ENCODE results near the gene HYAL1.
A peak's percentile ranks its signal among the peaks of the same experiment; 100 is the strongest.
"Not testable (repeated sequence)": the region's sequence is repeated elsewhere in the genome, so short reads cannot be mapped to it uniquely, and the experiment has no call there.

HYAL1 gene

GRCh38 chr3:50316657-50317242 lies 13.4 kb upstream of the HYAL1 start:
- peak; percentile 37 for DNase-seq

GRCh38 chr3:50314816-50315215 lies 11.4 kb upstream of the HYAL1 start:
- DNase-seq = no peak

GRCh38 chr3:50314342-50314741 lies 11.0 kb upstream of the HYAL1 start:
- DNase-seq = no peak

GRCh38 chr3:50312041-50312440 lies 8.7 kb upstream of the HYAL1 start:
- not testable (repeated sequence) for DNase-seq

GRCh38 chr3:50304601-50305000 lies 1.2 kb upstream of the HYAL1 start:
- DNase-seq = no peak

- DNase-seq = no peak
Measured at GRCh38 chr3:50302095-50303012, 1.0 kb downstream of the HYAL1 start.

- no peak for DNase-seq
Measured at GRCh38 chr3:50300681-50301254, 2.6 kb downstream of the HYAL1 start.

GRCh38 chr3:50299929-50300680 lies 3.3 kb downstream of the HYAL1 start:
- no peak for DNase-seq

GRCh38 chr3:50299638-50299928 lies 3.8 kb downstream of the HYAL1 start:
- DNase-seq = no peak

- peak; percentile 98 for DNase-seq
Measured at GRCh38 chr3:50298836-50299637, 4.3 kb downstream of the HYAL1 start, which contains the start of the genes HYAL3 and NAA80. HYAL3 (minus strand) TSS chr3:50299405; CDS start chr3:50295602, 3,803 bp downstream. NAA80 (minus strand) TSS chr3:50299405; CDS start chr3:50297463, 1,942 bp downstream.

GRCh38 chr3:50297896-50298725 lies 5.3 kb downstream of the HYAL1 start:
- no peak for DNase-seq

GRCh38 chr3:50297384-50297775 lies 6.0 kb downstream of the HYAL1 start:
- DNase-seq = no peak

GRCh38 chr3:50296721-50297383 lies 6.5 kb downstream of the HYAL1 start:
- DNase-seq = no peak

GRCh38 chr3:50295553-50296431 lies 7.6 kb downstream of the HYAL1 start:
- no peak for DNase-seq

- DNase-seq = no peak
Measured at GRCh38 chr3:50294492-50295403, 8.6 kb downstream of the HYAL1 start.

- DNase-seq = no peak
Measured at GRCh38 chr3:50294089-50294488, 9.3 kb downstream of the HYAL1 start.

GRCh38 chr3:50293079-50293801 lies 10.1 kb downstream of the HYAL1 start:
- DNase-seq = no peak
